Measurements from ENCODE around the gene SUCLA2.

Gene SUCLA2

GRCh38 chr13:47932950-47933923, 67.8 kb downstream of the SUCLA2 start:
- no peaks in the 10 kb centered on the region for H3K9me3 ChIP-seq (ENCODE audit: insufficient read depth, low read length)
- H3K4me1 ChIP-seq (ENCODE audit: insufficient read depth, insufficient read length) = no peaks in the 10 kb centered on the region
- no peaks in the 10 kb centered on the region for H3K27me3 ChIP-seq (ENCODE audit: insufficient read depth, insufficient read length)
- H3K4me3 ChIP-seq (ENCODE audit: insufficient read length, low read depth) = no peak overlapping the region
- no peaks in the 10 kb centered on the region for H3K36me3 ChIP-seq (ENCODE audit: insufficient read depth, insufficient read length, low read length)
- no peak overlapping the region for H3K9ac ChIP-seq (ENCODE audit: insufficient read length, low read depth)
- DNase-seq (ENCODE audit: low read depth, low spot score) = no peak
- TF ChIP-seq SUZ12 (IDR thresholded peaks at IDR 0.05; ENCODE audit: extremely low read depth, insufficient read depth, insufficient read length) (no peak), ZNF274 (IDR thresholded peaks at IDR 0.05; ENCODE audit: low read depth, low read length) (no peak), YY1 (IDR thresholded peaks at IDR 0.05; ENCODE audit: insufficient read depth, insufficient read length) (no peak)

GRCh38 chr13:47930649-47931165, 70.4 kb downstream of the SUCLA2 start:
- Histone ChIP-seq H3K4me1 (ENCODE audit: insufficient read depth, insufficient read length) (no peaks in the 10 kb centered on the region), H3K27me3 (ENCODE audit: insufficient read depth, insufficient read length) (no peaks in the 10 kb centered on the region), H3K4me3 (ENCODE audit: insufficient read length, low read depth) (no peak overlapping the region), H3K9me3 (ENCODE audit: insufficient read depth, low read length) (no peaks in the 10 kb centered on the region), H3K9ac (ENCODE audit: insufficient read length, low read depth) (no peak overlapping the region), H3K36me3 (ENCODE audit: insufficient read depth, insufficient read length, low read length) (no peaks in the 10 kb centered on the region)
- no peak for DNase-seq (ENCODE audit: low read depth, low spot score)
- TF ChIP-seq ZNF274 (IDR thresholded peaks at IDR 0.05; ENCODE audit: low read depth, low read length) (no peak), YY1 (IDR thresholded peaks at IDR 0.05; ENCODE audit: insufficient read depth, insufficient read length) (no peak), SUZ12 (IDR thresholded peaks at IDR 0.05; ENCODE audit: extremely low read depth, insufficient read depth, insufficient read length) (no peak)

GRCh38 chr13:47929156-47929555, 71.9 kb downstream of the SUCLA2 start:
- DNase-seq (ENCODE audit: low read depth, low spot score) = no peak
- TF ChIP-seq ZNF274 (IDR thresholded peaks at IDR 0.05; ENCODE audit: low read depth, low read length) (no peak), SUZ12 (IDR thresholded peaks at IDR 0.05; ENCODE audit: extremely low read depth, insufficient read depth, insufficient read length) (no peak), YY1 (IDR thresholded peaks at IDR 0.05; ENCODE audit: insufficient read depth, insufficient read length) (no peak)

GRCh38 chr13:47917022-47917574, 84.0 kb downstream of the SUCLA2 start:
- TF ChIP-seq SUZ12 (IDR thresholded peaks at IDR 0.05; ENCODE audit: extremely low read depth, insufficient read depth, insufficient read length) (no peak), YY1 (IDR thresholded peaks at IDR 0.05; ENCODE audit: insufficient read depth, insufficient read length) (no peak), ZNF274 (IDR thresholded peaks at IDR 0.05; ENCODE audit: low read depth, low read length) (no peak)
- Histone ChIP-seq H3K9me3 (ENCODE audit: insufficient read depth, low read length) (peaks cover 5% of the 10 kb centered on the region; the same call in 1 of the 2 replicates), H3K27me3 (ENCODE audit: insufficient read depth, insufficient read length) (no peaks in the 10 kb centered on the region), H3K9ac (ENCODE audit: insufficient read length, low read depth) (no peak overlapping the region), H3K36me3 (ENCODE audit: insufficient read depth, insufficient read length, low read length) (no peaks in the 10 kb centered on the region), H3K4me1 (ENCODE audit: insufficient read depth, insufficient read length) (no peaks in the 10 kb centered on the region), H3K4me3 (ENCODE audit: insufficient read length, low read depth) (no peak overlapping the region)
- no peak for DNase-seq (ENCODE audit: low read depth, low spot score)

More at GRCh38 chr13:47929156-47929555, 71.9 kb downstream of the SUCLA2 start:
- Histone ChIP-seq H3K27me3 (ENCODE audit: insufficient read depth, insufficient read length) (no peaks in the 10 kb centered on the region), H3K36me3 (ENCODE audit: insufficient read depth, insufficient read length, low read length) (no peaks in the 10 kb centered on the region), H3K4me1 (ENCODE audit: insufficient read depth, insufficient read length) (no peaks in the 10 kb centered on the region), H3K9ac (ENCODE audit: insufficient read length, low read depth) (no peak overlapping the region), H3K4me3 (ENCODE audit: insufficient read length, low read depth) (no peak overlapping the region), H3K9me3 (ENCODE audit: insufficient read depth, low read length) (no peaks in the 10 kb centered on the region)

GRCh38 chr13:47908197-47908902, 92.7 kb downstream of the SUCLA2 start:
- Histone ChIP-seq H3K36me3 (ENCODE audit: insufficient read depth, insufficient read length, low read length) (no peaks in the 10 kb centered on the region), H3K4me3 (ENCODE audit: insufficient read length, low read depth) (no peak overlapping the region), H3K9me3 (ENCODE audit: insufficient read depth, low read length) (no peaks in the 10 kb centered on the region), H3K27me3 (ENCODE audit: insufficient read depth, insufficient read length) (no peaks in the 10 kb centered on the region), H3K4me1 (ENCODE audit: insufficient read depth, insufficient read length) (no peaks in the 10 kb centered on the region), H3K9ac (ENCODE audit: insufficient read length, low read depth) (no peak overlapping the region)
- no peak for TF ChIP-seq ZNF274 (IDR thresholded peaks at IDR 0.05; ENCODE audit: low read depth, low read length)
- no peak for TF ChIP-seq SUZ12 (IDR thresholded peaks at IDR 0.05; ENCODE audit: extremely low read depth, insufficient read depth, insufficient read length)
- no peak for DNase-seq (ENCODE audit: low read depth, low spot score)

GRCh38 chr13:47904891-47905290, 96.2 kb downstream of the SUCLA2 start:
- H3K27me3 ChIP-seq (ENCODE audit: insufficient read depth, insufficient read length) = no peaks in the 10 kb centered on the region
- H3K36me3 ChIP-seq (ENCODE audit: insufficient read depth, insufficient read length, low read length) = no peaks in the 10 kb centered on the region
- H3K9ac ChIP-seq (ENCODE audit: insufficient read length, low read depth) = no peak overlapping the region
- no peak for TF ChIP-seq SUZ12 (IDR thresholded peaks at IDR 0.05; ENCODE audit: extremely low read depth, insufficient read depth, insufficient read length)
- no peak for TF ChIP-seq YY1 (IDR thresholded peaks at IDR 0.05; ENCODE audit: insufficient read depth, insufficient read length)
- no peak for TF ChIP-seq ZNF274 (IDR thresholded peaks at IDR 0.05; ENCODE audit: low read depth, low read length)
- no peak overlapping the region for H3K4me3 ChIP-seq (ENCODE audit: insufficient read length, low read depth)
- no peak for DNase-seq (ENCODE audit: low read depth, low spot score)
- no peaks in the 10 kb centered on the region for H3K9me3 ChIP-seq (ENCODE audit: insufficient read depth, low read length)
- H3K4me1 ChIP-seq (ENCODE audit: insufficient read depth, insufficient read length) = no peaks in the 10 kb centered on the region
